Fibroblast of skin of abdomen (primary cell): ENCODE data around the gene MICAL2. TPM values are rescaled to one million over a fixed set of nuclear protein-coding genes. Genes with fewer than 3 reads are reported as not detected.

Source experiments
- DNase-seq: peaks from one replicate; pipeline ENCODE4 v3.0.0-alpha.2; 2013
- polyA plus RNA-seq, 2 experiments: library from polyadenylated mRNA; unstranded; fragments of 120-200 nt; gene quantifications; one replicate each; pipeline ENCODE4 v1.2.1, GENCODE V29; 2013; ENCODE audit not compliant: insufficient read length in 2 of 2

MICAL2 gene
- polyA plus RNA-seq (2013, experiment 1 of 2; ENCODE audit: insufficient read length): 427 TPM
- polyA plus RNA-seq (2013, experiment 2 of 2; ENCODE audit: insufficient read length): 396 TPM

DNA sequence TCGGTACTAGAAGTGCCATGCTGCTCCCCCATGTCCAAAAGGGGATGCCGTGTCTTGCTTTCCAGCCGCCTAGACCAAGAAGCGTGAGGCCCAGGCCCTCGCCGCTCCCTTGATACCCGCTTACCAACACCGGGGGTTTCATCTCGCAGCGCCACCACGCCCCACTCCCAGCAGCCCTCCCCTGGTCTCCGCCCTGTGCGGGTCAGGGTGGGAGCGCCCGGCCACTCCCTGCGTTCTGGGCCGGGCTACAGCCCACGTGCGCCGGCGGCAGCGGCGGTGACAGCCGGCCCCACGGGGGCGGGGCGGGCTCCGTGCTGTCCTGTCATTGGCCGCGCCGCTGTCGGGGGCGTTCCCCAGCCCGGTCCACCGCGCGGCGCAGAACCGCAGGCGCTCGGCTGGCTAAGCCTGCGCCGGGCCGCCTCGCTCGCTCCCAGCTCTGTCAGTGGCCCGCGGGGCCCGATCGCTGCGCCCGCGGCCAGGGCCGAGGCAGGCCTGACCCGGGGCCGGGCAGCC lies at the start of gene MICAL2:
MICAL2 (plus strand) TSS at position 390 of the 513 bp plus-strand sequence. CDS start 51,566 bp downstream, outside the sequence.
- peak; percentile 91 for DNase-seq

GRCh38 chr11:12061851-12062560 lies 48.4 kb upstream of the MICAL2 start:
- no peak for DNase-seq

DNA sequence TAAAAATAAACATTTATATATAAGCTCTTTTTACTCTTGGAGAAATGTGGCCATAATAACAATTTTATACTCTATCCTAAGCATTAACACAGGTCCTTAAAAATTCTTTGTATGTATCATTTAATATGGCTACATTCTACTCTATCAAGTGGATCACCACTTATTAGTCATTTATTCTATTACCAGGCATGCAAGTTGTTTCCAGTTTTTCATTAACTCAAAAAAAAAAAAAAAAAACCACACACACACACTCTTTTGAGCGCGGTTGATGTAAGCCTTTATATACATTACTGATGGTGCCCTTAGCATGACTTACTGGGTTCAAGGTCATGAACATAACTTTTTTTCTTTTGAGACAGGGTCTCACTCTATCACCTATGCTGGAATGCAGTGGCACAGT lies 47.1 kb upstream of the MICAL2 start:
- no peak for DNase-seq

DNA sequence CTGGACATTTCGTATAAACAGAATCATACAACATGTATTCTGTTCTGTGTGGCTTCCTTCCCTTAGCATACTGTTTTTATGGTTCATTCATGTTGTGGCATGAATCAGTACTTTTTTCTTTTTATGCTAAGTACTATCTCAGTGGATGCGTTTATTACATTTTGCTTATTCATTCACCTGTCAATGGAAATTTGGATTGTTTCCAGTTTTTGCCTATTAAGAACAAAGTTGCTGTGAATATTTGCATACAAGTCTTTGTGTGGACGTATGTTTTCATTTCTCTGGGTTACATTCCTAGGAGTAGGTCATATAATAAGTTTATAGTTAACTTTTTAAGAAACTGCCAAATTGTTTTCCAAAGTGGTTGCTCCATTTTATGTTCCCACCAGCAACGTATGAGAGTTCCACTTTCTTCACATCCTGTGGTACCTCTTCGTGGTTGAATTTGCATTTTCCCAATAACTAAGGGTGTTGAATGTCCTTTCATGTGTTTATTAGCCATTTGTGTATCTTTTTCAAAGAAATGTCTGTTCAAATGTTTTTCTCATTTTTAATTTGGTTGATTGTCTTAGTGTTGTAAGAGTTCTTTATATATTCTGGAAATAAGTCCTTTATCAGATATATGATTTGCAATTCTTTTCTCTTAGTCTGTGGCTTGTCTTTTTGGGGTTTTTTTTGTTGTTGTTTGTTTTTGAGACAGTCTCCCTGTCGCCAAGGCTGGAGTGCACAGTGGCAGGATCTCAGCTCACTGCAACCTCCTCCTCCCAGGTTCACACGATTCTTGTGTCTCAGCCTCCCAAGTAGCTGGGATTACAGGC lies 46.0 kb upstream of the MICAL2 start:
- DNase-seq: no peak

DNA sequence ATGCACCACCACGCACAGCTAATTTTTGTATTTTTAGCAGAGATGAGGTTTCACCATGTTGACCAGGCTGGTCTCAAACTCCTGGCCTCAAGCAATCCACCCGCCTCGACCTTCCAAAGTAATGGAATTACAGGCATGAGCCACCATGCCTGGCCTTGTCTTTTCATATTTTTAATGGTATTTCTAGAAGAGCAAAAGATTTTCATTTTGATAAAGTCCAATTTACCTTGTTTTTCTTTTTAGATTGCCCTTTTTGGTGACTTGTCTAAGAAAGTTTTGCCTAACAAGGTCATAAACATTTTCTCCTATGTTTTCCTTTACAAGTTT lies 45.5 kb upstream of the MICAL2 start:
- no peak for DNase-seq

DNA sequence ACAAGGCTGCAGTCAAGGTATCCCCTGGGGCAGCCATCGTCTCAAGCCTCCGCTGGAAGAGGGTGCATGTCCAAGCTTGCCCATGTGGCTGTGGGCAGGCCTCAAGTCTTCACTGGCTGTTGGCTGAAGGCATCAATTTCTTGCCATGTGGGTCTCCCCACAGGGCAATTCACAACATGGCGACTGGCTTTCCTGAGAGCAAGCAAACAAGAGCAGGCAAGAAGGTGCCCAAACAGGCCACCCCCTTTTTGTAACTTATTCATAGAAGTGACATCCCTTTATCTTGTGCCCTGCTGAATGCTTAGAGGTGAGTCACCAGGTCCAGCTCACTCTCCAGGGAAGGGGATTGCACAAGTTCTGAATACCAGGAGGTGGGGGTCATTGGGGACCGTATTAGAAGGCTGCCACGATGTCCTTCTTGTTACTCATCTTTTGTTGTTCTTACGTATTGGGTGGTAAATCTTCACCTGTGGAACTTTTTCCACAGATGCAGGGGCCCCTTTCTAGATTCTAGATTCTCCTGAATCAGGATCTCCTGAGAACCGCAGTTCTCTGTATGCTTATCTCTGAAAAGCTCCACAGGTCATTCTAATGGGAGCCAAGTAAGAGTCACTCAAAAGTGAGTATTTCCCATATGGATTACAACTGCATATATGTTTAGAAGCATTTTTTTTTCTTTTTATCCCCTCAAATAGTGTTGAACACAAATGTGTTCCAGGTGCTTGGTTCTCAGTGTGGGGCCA lies 44.2 kb upstream of the MICAL2 start:
- DNase-seq: peak; percentile 87

DNA sequence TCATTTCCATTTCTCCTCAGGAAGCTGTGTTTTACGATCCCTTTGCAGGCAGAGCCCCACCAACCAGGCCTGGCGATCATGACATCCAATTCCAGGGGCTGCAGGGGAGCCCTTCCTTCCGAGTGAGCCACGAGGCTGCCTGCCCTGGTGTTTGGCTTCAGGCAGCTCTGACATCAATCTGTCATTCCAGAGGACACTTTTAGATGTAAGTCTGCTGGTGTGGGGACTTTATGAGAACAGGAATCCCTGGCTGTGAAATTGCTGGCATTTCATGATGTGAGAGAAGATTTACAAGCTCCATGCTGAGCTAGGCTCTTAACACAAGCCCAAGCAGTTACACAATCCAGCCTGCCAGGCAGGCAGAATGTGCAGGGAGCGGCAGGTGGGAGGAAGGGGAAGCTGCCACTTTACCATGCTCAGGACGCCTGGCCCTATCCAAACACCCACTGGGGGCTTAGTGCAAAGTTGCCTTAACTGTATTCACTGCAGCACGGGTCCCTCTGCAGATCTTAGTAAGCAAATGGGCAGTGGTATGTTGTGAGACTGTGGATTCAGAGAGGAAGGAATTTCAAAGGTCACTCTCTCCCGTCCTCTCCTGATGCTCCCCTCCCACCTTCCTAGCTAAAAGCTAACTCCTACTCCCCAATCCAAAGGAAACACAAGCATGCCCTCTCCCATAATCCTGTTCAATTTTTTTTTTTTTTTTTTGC lies 43.4 kb upstream of the MICAL2 start:
- peak; percentile 84 for DNase-seq

DNA sequence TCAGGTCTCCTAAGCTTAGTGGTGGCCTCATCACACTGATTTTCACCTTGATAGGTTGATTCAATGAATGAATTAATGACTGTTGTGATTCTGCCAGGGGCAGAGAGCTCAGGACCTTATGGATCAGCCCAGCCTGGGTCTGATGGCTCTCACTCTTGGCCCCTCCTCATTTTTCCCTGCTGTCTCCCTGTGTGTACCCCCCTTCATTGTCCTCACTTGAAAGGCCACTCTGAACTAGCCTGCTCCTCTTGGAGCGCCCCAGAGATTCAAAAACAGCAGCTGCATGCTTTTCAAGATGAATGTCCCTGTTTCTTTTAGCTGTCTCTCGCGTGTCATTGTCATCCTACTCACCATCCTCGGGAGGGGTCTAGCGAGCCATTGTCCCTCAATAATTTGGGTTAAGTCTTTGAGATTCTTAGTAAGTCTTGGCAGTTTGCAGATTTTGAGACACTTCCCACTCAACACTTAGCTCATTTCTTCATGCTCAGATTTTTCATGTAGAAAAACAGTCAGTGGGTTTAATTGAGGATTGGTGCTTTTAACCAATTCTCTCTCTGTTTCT lies 42.5 kb upstream of the MICAL2 start:
- no peak for DNase-seq

- no peak for DNase-seq
Measured at GRCh38 chr11:12069066-12069676, 41.2 kb upstream of the MICAL2 start.

GRCh38 chr11:12070446-12071267 lies 39.7 kb upstream of the MICAL2 start:
- DNase-seq: no peak

GRCh38 chr11:12071574-12071973 lies 38.8 kb upstream of the MICAL2 start:
- DNase-seq: no peak

GRCh38 chr11:12073436-12073835 lies 37.0 kb upstream of the MICAL2 start:
- DNase-seq: no peak

GRCh38 chr11:12073886-12074285 lies 36.5 kb upstream of the MICAL2 start:
- DNase-seq: no peak

GRCh38 chr11:12074529-12075195 lies 35.7 kb upstream of the MICAL2 start:
- DNase-seq: peak; percentile 36

- DNase-seq: no peak
Measured at GRCh38 chr11:12075291-12075690, 35.1 kb upstream of the MICAL2 start.

GRCh38 chr11:12075822-12076821 lies 34.3 kb upstream of the MICAL2 start:
- DNase-seq: peak; percentile 100

GRCh38 chr11:12076840-12077534 lies 33.4 kb upstream of the MICAL2 start:
- DNase-seq: no peak
